ENCODE data around the gene NKAIN1.

The NKAIN1 gene

DNA sequence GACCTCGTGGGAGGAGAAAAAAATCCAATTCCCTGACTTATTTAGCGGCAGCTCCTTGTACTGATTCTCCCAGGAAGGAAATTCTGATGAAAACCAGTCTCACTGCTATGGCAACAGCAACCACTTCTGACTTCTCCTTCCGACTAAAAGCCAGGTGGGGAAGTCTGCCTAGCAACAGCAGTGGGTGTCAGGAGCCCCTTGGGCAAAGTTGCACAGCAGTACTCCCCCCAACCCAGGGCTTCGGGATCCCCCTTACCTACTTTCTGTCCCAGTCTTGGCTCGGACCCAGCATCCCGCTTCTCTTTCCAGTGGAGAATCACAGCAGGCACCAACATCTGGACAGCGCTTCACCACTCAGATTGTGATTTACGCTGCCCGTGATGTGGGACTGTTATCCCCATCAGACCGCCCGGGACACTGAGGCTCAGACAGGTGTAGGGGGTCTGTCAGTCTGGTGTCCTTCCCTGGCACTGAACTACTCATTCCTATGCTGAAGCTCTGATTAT is 24.6 kb downstream of the NKAIN1 start:
- peaks cover 4% of the 10 kb centered on the region; the same call in 1 of the 2 replicates for H3K27me3 ChIP-seq (ENCODE audit: control insufficient read depth, low read length)
- no peaks in the 10 kb centered on the region for H3F3A ChIP-seq (ENCODE audit: control insufficient read depth, insufficient read depth)
- H3K9me3 ChIP-seq (ENCODE audit: control insufficient read depth, insufficient read depth, low read length) = no peaks in the 10 kb centered on the region
- no peak overlapping the region for H3K4me3 ChIP-seq (ENCODE audit: low read length)
- H3K4me1 ChIP-seq (ENCODE audit: control insufficient read depth, low read length) = no peaks in the 10 kb centered on the region
- H3K4me2 ChIP-seq (ENCODE audit: low read length) = no peak overlapping the region
- H3K79me2 ChIP-seq (ENCODE audit: control insufficient read depth, low read length) = no peaks in the 10 kb centered on the region
- no peaks in the 10 kb centered on the region for H3K9me2 ChIP-seq (replicated peaks; ENCODE audit: control insufficient read depth, low read length)
- no peaks in the 10 kb centered on the region for H4K20me1 ChIP-seq (ENCODE audit: control insufficient read depth, insufficient read depth, low read depth, low read length)
- TF ChIP-seq EZH2phosphoT487 (IDR thresholded peaks at IDR 0.05; ENCODE audit: borderline replicate concordance, low read length) = no peak
- TF ChIP-seq, protein P1, sequence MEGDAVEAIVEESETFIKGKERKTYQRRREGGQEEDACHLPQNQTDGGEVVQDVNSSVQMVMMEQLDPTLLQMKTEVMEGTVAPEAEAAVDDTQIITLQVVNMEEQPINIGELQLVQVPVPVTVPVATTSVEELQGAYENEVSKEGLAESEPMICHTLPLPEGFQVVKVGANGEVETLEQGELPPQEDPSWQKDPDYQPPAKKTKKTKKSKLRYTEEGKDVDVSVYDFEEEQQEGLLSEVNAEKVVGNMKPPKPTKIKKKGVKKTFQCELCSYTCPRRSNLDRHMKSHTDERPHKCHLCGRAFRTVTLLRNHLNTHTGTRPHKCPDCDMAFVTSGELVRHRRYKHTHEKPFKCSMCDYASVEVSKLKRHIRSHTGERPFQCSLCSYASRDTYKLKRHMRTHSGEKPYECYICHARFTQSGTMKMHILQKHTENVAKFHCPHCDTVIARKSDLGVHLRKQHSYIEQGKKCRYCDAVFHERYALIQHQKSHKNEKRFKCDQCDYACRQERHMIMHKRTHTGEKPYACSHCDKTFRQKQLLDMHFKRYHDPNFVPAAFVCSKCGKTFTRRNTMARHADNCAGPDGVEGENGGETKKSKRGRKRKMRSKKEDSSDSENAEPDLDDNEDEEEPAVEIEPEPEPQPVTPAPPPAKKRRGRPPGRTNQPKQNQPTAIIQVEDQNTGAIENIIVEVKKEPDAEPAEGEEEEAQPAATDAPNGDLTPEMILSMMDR (IDR thresholded peaks at IDR 0.05; ENCODE audit: low read depth, low read length, poor library complexity, severe bottlenecking) = no peak
- no peaks in the 10 kb centered on the region for H3K36me3 ChIP-seq (ENCODE audit: control insufficient read depth, low read length)
- no peak overlapping the region for H3K27ac ChIP-seq (ENCODE audit: low read depth, low read length)

GRCh38 chr1:31214316-31215064 is 25.2 kb downstream of the NKAIN1 start:
- Histone ChIP-seq H3K27me3 (ENCODE audit: control insufficient read depth, low read length) (peaks cover 4% of the 10 kb centered on the region; the same call in 1 of the 2 replicates), H3K4me1 (ENCODE audit: control insufficient read depth, low read length) (peaks cover 5% of the 10 kb centered on the region; the same call in 1 of the 2 replicates), H3K4me2 (ENCODE audit: low read length) (no peak overlapping the region), H3K79me2 (ENCODE audit: control insufficient read depth, low read length) (no peaks in the 10 kb centered on the region), H3K9me2 (replicated peaks; ENCODE audit: control insufficient read depth, low read length) (no peaks in the 10 kb centered on the region), H4K20me1 (ENCODE audit: control insufficient read depth, insufficient read depth, low read depth, low read length) (no peaks in the 10 kb centered on the region), H3K36me3 (ENCODE audit: control insufficient read depth, low read length) (no peaks in the 10 kb centered on the region), H3K27ac (ENCODE audit: low read depth, low read length) (no peak overlapping the region), H3K9me3 (ENCODE audit: control insufficient read depth, insufficient read depth, low read length) (no peaks in the 10 kb centered on the region), H3K4me3 (ENCODE audit: low read length) (no peak overlapping the region), H3F3A (ENCODE audit: control insufficient read depth, insufficient read depth) (no peaks in the 10 kb centered on the region)
- TF ChIP-seq, protein P1 (IDR thresholded peaks at IDR 0.05; ENCODE audit: low read depth, low read length, poor library complexity, severe bottlenecking) = peak; percentile 59
- no peak for TF ChIP-seq EZH2phosphoT487 (IDR thresholded peaks at IDR 0.05; ENCODE audit: borderline replicate concordance, low read length)

GRCh38 chr1:31208361-31208945 is 31.2 kb downstream of the NKAIN1 start:
- Histone ChIP-seq H3K27me3 (ENCODE audit: control insufficient read depth, low read length) (peaks cover 4% of the 10 kb centered on the region; the same call in 1 of the 2 replicates), H3K4me3 (ENCODE audit: low read length) (no peak overlapping the region), H3K79me2 (ENCODE audit: control insufficient read depth, low read length) (no peaks in the 10 kb centered on the region), H3F3A (ENCODE audit: control insufficient read depth, insufficient read depth) (no peaks in the 10 kb centered on the region), H3K9me3 (ENCODE audit: control insufficient read depth, insufficient read depth, low read length) (no peaks in the 10 kb centered on the region), H3K9me2 (replicated peaks; ENCODE audit: control insufficient read depth, low read length) (no peaks in the 10 kb centered on the region), H3K4me1 (ENCODE audit: control insufficient read depth, low read length) (peaks cover 6% of the 10 kb centered on the region; the same call in 1 of the 2 replicates), H3K36me3 (ENCODE audit: control insufficient read depth, low read length) (no peaks in the 10 kb centered on the region), H3K4me2 (ENCODE audit: low read length) (no peak overlapping the region), H4K20me1 (ENCODE audit: control insufficient read depth, insufficient read depth, low read depth, low read length) (no peaks in the 10 kb centered on the region), H3K27ac (ENCODE audit: low read depth, low read length) (no peak overlapping the region)
- TF ChIP-seq, protein P1 (IDR thresholded peaks at IDR 0.05; ENCODE audit: low read depth, low read length, poor library complexity, severe bottlenecking) = no peak
- no peak for TF ChIP-seq EZH2phosphoT487 (IDR thresholded peaks at IDR 0.05; ENCODE audit: borderline replicate concordance, low read length)

All from DOHH2 (cell line).